GM23338 (cell line): Measurements from ENCODE around the gene ATP10A. TPM values are rescaled to one million over a fixed set of nuclear protein-coding genes. Genes with fewer than 3 reads are reported as not detected.

ENCODE experiments used
- ATAC-seq: fragments of 200-7000 bp; cut with Tn5 transposase; 3 replicates; pipeline ENCODE4 v1.9.1; 2020
- DNase-seq: peaks from one replicate; pipeline ENCODE4 v3.0.0-alpha.2; 2015; ENCODE audit warnings: low spot score
- H2AFZ ChIP-seq: fragments of 200-600 bp; sonication (generic); 2 replicates; pipeline ENCODE4 v1.8.0; 2016; ENCODE audit warnings: antibody characterized with exemption, mild to moderate bottlenecking, moderate library complexity
- H3F3A ChIP-seq: fragments of 200-600 bp; sonication (generic); replicated peaks from 2 replicates; pipeline ENCODE4 v1.8.0; 2017; ENCODE audit warnings: antibody characterized with exemption, mixed run types, low read depth
- H3K27ac ChIP-seq: fragments of 200-600 bp; sonication (generic); 2 replicates; pipeline ENCODE4 v1.6.1; 2016; ENCODE audit warnings: low read depth
- H3K27me3 ChIP-seq: fragments of 200-600 bp; sonication (generic); 2 replicates; pipeline ENCODE4 v1.8.0; 2016; ENCODE audit warnings: mild to moderate bottlenecking, mixed run types, moderate library complexity; ENCODE audit not compliant: insufficient read depth
- H3K36me3 ChIP-seq: fragments of 200-600 bp; sonication (generic); 2 replicates; pipeline ENCODE4 v1.8.0; 2016; ENCODE audit warnings: mild to moderate bottlenecking; ENCODE audit not compliant: insufficient read depth
- H3K4me1 ChIP-seq: fragments of 200-600 bp; sonication (generic); 2 replicates; pipeline ENCODE4 v1.8.0; 2016; ENCODE audit warnings: mild to moderate bottlenecking, moderate library complexity; ENCODE audit not compliant: insufficient read depth
- H3K4me2 ChIP-seq: fragments of 200-600 bp; sonication (generic); 2 replicates; pipeline ENCODE4 v1.7.1; 2017; ENCODE audit warnings: mixed run types
- H3K4me3 ChIP-seq: fragments of 200-600 bp; sonication (generic); 2 replicates; pipeline ENCODE4 v1.6.1; 2016; ENCODE audit warnings: mixed run types
- H3K79me2 ChIP-seq: fragments of 200-600 bp; sonication (generic); replicated peaks from 2 replicates; pipeline ENCODE4 v1.8.0; 2017; ENCODE audit warnings: mild to moderate bottlenecking; ENCODE audit not compliant: insufficient read depth
- H3K9me2 ChIP-seq: fragments of 200-600 bp; sonication (generic); 2 replicates; pipeline ENCODE4 v1.8.0; 2017; ENCODE audit not compliant: insufficient read depth
- H4K20me1 ChIP-seq: fragments of 200-600 bp; sonication (generic); replicated peaks from 2 replicates; pipeline ENCODE4 v1.8.0; 2017; ENCODE audit warnings: mild to moderate bottlenecking; ENCODE audit not compliant: insufficient read depth
- H3K27ac Mint-ChIP-seq: 2 replicates; pipeline ENCODE4 v1.8.0; 2020; ENCODE audit warnings: inconsistent platforms, mild to moderate bottlenecking, moderate library complexity, mixed read lengths
- H3K27me3 Mint-ChIP-seq: 3 replicates; pipeline ENCODE4 v1.8.0; 2022; ENCODE audit warnings: low read depth, mild to moderate bottlenecking, moderate library complexity, mixed read lengths, inconsistent platforms; ENCODE audit not compliant: insufficient read depth, poor library complexity
- H3K36me3 Mint-ChIP-seq: 3 replicates; pipeline ENCODE4 v1.8.0; 2021; ENCODE audit warnings: low read depth, mild to moderate bottlenecking, inconsistent platforms, moderate library complexity, mixed read lengths
- H3K4me1 Mint-ChIP-seq: 3 replicates; pipeline ENCODE4 v1.8.0; 2020; ENCODE audit warnings: mild to moderate bottlenecking, inconsistent platforms, mixed read lengths
- H3K4me3 Mint-ChIP-seq: 3 replicates; pipeline ENCODE4 v1.8.0; 2021; ENCODE audit warnings: moderate library complexity, mild to moderate bottlenecking, inconsistent platforms, mixed read lengths
- H3K9me3 Mint-ChIP-seq: 3 replicates; pipeline ENCODE4 v1.8.0; 2020; ENCODE audit warnings: moderate library complexity, mild to moderate bottlenecking, inconsistent platforms, mixed read lengths
- ETS1 ChIP-seq: IDR thresholded peaks from 2 replicates; pipeline ENCODE4 v1.6.1; 2016; ENCODE audit warnings: antibody characterized with exemption
- EZH2 ChIP-seq: fragments of 200-600 bp; sonication (generic); IDR thresholded peaks from one replicate; pipeline ENCODE4 v1.8.0; 2017; ENCODE audit warnings: antibody characterized with exemption, mild to moderate bottlenecking, low read depth; ENCODE audit not compliant: unreplicated experiment
- EZH2phosphoT487 ChIP-seq: fragments of 200-600 bp; sonication (generic); IDR thresholded peaks from one replicate; pipeline ENCODE4 v1.8.1; 2018; ENCODE audit warnings: antibody characterized with exemption; ENCODE audit not compliant: unreplicated experiment
- JUNB ChIP-seq: IDR thresholded peaks from one replicate; pipeline ENCODE4 v1.6.1; 2016; ENCODE audit warnings: antibody characterized with exemption; ENCODE audit not compliant: unreplicated experiment
- POLR2AphosphoS5 ChIP-seq: IDR thresholded peaks from 2 replicates; pipeline ENCODE4 v1.6.1; 2016; ENCODE audit warnings: antibody characterized with exemption, low read depth
- STAT1 ChIP-seq: IDR thresholded peaks from one replicate; pipeline ENCODE4 v1.6.1; 2016; ENCODE audit warnings: antibody characterized with exemption; ENCODE audit not compliant: unreplicated experiment
- ZNF331 ChIP-seq: fragments of 250-450 bp; sonication (Bioruptor Pico); IDR thresholded peaks from 2 replicates; pipeline ENCODE4 v1.5.0; 2020; ENCODE audit warnings: low read depth, mild to moderate bottlenecking, moderate library complexity
- ZNF462 ChIP-seq: fragments of 250-450 bp; sonication (Bioruptor Pico); IDR thresholded peaks from 2 replicates; pipeline ENCODE4 v1.5.0; 2020; ENCODE audit warnings: mild to moderate bottlenecking, moderate library complexity
- polyA plus RNA-seq: library from polyadenylated mRNA; unstranded; fragments of >200 nt; fragmentation: Nextera tagmentation; extraction: Ambion mirVana; gene quantifications from 2 replicates; pipeline ENCODE4 v1.2.1, GENCODE V29; 2016
- total RNA-seq: library from RNA; depleted of rRNA; stranded (reverse); fragments of >200 nt; shearing (Covaris generic); gene quantifications from 2 replicates; pipeline ENCODE4 v1.2.3, GENCODE V29; 2014

Gene ATP10A
- total and polyA plus RNA-seq, 2 experiments from 2014 or later, result 0.36 to 5.6 TPM

- TF ChIP-seq ZNF462 (no peak), EZH2phosphoT487 (no peak), STAT1 (no peak), EZH2 (no peak), JUNB (no peak), ZNF331 (CRISPR knock-in tag) (no peak), POLR2AphosphoS5 (no peak), ETS1 (no peak)
Observed at GRCh38 chr15:25742041-25742730, 120.9 kb downstream of the ATP10A start (continued).

GRCh38 chr15:25741256-25741580 lies 121.9 kb downstream of the ATP10A start:
- H3K4me1 Mint-ChIP-seq, result no peaks in the 10 kb centered on the region; the same call in 2 of the 3 replicates
- no peaks in the 10 kb centered on the region for H3K36me3 Mint-ChIP-seq
- H3K9me2 ChIP-seq, result no peaks in the 10 kb centered on the region
- TF ChIP-seq ZNF462 (no peak), STAT1 (no peak), JUNB (no peak), ZNF331 (CRISPR knock-in tag) (no peak)

More at GRCh38 chr15:25741256-25741580, 121.9 kb downstream of the ATP10A start:
- Histone ChIP-seq H3K27ac (no peak overlapping the region), H3K4me2 (no peak overlapping the region), H3K27me3 (no peaks in the 10 kb centered on the region), H3K4me3 (no peak overlapping the region), H2AFZ (no peak overlapping the region), H4K20me1 (no peaks in the 10 kb centered on the region), H3K4me1 (no peaks in the 10 kb centered on the region), H3K79me2 (no peaks in the 10 kb centered on the region), H3K36me3 (no peaks in the 10 kb centered on the region), H3F3A (no peaks in the 10 kb centered on the region)
- H3K27ac Mint-ChIP-seq, result no peak overlapping the region
- no peak for DNase-seq
- no peaks in the 10 kb centered on the region for H3K27me3 Mint-ChIP-seq
- no peak overlapping the region for H3K4me3 Mint-ChIP-seq
- no peak for ATAC-seq
- H3K9me3 Mint-ChIP-seq, result no peaks in the 10 kb centered on the region
